GM21737 (cell line): Measurements from ENCODE around the gene CPED1.
A peak's percentile ranks its signal among the peaks of the same experiment; 100 is the strongest.
"Not testable (repeated sequence)": the region's sequence is repeated elsewhere in the genome, so short reads cannot be mapped to it uniquely, and the experiment has no call there.

Source experiments
- ATAC-seq: cut with Tn5 transposase; IDR thresholded peaks from one replicate; pipeline ENCODE4 v1.9.1; 2021; ENCODE audit warnings: mild to moderate bottlenecking, moderate library complexity; ENCODE audit not compliant: unreplicated experiment

CPED1 gene

GRCh38 chr7:121301446-121302213, 313.1 kb downstream of the CPED1 start:
- ATAC-seq = no peak

- ATAC-seq = peak; percentile 93
Observed at GRCh38 chr7:121302214-121302745, 313.8 kb downstream of the CPED1 start.

GRCh38 chr7:121303422-121304101, 315.1 kb downstream of the CPED1 start:
- ATAC-seq = no peak

GRCh38 chr7:121304102-121304658, 315.7 kb downstream of the CPED1 start:
- no peak for ATAC-seq

- no peak for ATAC-seq
Observed at GRCh38 chr7:121305109-121305508, 316.6 kb downstream of the CPED1 start.

GRCh38 chr7:121306565-121306964, 318.1 kb downstream of the CPED1 start:
- ATAC-seq = no peak

- no peak for ATAC-seq
Observed at GRCh38 chr7:121307021-121307574, 318.6 kb downstream of the CPED1 start.

- peak; percentile 2 for ATAC-seq
Observed at GRCh38 chr7:121313220-121313792, 324.8 kb downstream of the CPED1 start.

GRCh38 chr7:121313793-121314676, 325.5 kb downstream of the CPED1 start:
- ATAC-seq = peak; percentile 93

GRCh38 chr7:121315170-121315569, 326.7 kb downstream of the CPED1 start:
- not testable (repeated sequence) for ATAC-seq

- no peak for ATAC-seq
Observed at GRCh38 chr7:121322460-121322859, 333.9 kb downstream of the CPED1 start.

GRCh38 chr7:121323515-121324302, 335.2 kb downstream of the CPED1 start:
- no peak for ATAC-seq

- ATAC-seq = no peak
Observed at GRCh38 chr7:121327671-121328070, 339.2 kb downstream of the CPED1 start.

GRCh38 chr7:121328508-121329190, 340.1 kb downstream of the CPED1 start, which contains the start of gene WNT16:
Gene WNT16 (plus strand): TSS chr7:121329000. CDS start chr7:121329293, 293 bp downstream.
- ATAC-seq = no peak

- no peak for ATAC-seq
Observed at GRCh38 chr7:121329191-121330052, 340.9 kb downstream of the CPED1 start.

- ATAC-seq = no peak
Observed at GRCh38 chr7:121330053-121330833, 341.7 kb downstream of the CPED1 start.

- ATAC-seq = no peak
Observed at GRCh38 chr7:121331048-121331447, 342.5 kb downstream of the CPED1 start.
